ENCODE data around the gene ROR1. TPM values are rescaled to one million over a fixed set of nuclear protein-coding genes. Genes with fewer than 3 reads are reported as not detected.

Gene ROR1
- total RNA-seq, 1 experiment from 2014 or later: 7.9 TPM

DNA sequence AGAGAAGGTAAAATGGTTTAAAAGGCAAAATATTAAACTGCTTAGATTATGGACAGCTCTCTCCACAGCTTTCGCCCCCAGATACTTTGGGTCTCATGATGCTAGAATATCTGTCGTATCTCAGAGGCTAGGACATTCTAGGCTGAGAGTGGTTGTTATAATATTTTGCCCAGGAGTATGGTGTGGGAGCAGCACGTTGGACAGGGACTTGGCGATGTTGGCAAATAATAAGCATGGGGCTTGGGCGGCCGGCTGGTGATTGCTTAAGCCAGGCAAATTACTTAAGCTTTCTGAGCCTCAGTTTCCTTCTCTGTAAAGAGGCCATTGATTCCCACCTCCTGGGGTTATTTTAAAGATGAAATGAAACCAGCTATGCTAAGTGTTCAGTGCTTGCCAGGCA, 133.2 kb downstream of the ROR1 start:
- no peak for DNase-seq (ENCODE audit: low read depth)

DNA sequence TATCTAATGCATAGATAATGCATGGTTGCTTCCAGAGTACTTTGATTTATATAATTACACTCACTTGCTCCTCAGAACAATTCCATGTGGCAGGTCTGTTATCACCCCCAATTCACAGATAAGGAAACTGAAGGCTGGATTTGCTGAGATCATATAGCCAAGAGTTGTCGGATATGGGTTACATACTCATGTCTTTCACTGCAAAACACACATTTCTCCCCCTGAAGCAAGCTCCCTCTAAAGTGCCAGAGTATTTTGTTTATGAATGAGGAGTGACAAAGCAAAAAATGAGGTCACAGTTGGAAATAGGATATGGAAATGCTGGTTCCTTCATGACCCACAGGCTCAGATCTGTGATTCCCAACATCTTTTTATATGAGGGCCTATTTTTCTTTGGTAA, 134.2 kb downstream of the ROR1 start:
- peak; percentile 24 for DNase-seq (ENCODE audit: low read depth)

DNA sequence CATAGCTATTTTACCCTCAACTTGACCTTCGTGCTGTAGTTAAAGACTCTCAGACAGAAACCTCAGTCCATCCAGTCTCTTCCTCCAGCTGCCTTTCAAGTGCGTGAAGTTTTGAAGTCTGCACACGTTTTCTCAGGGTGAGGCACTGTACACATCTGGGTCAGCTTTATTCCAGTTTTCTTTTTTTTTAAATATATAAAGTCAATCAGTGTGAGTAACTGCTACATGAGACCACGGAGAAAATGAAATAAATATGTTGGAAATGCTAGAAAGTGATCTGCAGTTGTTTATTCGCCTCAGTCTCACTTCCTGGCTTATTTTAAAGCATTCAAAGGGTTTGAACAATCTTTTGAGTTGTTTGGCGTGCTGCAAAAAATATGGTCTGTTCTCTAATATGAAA, 135.7 kb downstream of the ROR1 start:
- no peak for DNase-seq (ENCODE audit: low read depth)

DNA sequence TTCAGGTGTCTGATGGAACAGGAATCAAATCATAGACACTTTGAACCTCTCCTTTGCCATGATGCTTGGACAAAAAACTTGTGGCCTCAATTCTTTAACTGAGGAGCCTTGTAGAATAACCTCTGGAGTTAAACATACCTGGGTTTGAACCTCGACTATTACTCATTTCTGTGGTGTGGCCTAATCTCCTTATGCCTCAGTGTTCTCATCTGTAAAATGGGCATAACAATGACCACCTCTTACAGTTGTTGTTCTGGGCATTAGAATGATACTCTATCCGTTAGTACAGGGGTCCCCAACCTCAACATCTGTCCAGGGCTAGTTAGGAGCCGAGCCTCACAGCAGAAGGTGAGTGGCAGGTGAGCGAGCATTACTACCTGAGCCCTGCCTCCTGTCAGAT, 137.2 kb downstream of the ROR1 start:
- DNase-seq (ENCODE audit: low read depth): no peak

DNA sequence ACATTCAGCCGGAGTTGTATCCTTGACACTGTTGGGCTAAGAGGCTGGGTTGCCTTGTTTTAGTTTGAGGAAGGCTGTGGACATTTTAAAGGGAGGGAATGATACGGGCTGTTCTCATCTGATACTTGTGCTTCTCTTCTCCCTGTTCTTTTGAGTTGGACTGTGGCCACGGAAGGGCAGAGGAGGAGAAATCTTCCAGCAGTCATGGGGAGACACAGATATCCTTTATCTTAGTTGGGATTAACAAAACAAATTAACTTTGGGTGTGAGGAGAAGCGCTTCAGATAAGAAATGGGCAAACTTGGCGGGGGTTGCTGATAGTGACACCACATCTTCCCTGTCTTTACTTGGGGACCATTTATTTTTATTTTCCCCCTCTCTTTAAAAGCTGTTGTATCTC, 138.8 kb downstream of the ROR1 start:
- DNase-seq (ENCODE audit: low read depth): no peak

DNA sequence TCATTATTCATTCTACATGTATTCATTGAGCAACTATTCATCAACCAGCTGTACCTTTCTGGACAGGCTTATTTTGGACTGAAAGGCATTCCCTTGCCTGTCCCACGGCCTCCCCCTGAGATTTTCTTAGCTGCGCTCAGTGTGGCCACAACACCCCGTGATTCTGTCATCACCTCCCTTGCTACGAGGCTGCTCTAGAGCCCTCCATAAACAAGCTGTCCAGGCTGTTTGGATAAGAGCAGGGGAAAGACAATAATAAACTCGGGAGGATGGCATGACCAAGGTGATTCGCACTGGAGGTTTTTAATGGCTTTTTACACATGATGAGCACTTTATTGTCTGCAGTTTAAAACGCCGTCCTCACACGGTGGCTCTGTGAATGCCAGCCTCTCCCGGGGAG, 139.7 kb downstream of the ROR1 start:
- no peak for DNase-seq (ENCODE audit: low read depth)

DNA sequence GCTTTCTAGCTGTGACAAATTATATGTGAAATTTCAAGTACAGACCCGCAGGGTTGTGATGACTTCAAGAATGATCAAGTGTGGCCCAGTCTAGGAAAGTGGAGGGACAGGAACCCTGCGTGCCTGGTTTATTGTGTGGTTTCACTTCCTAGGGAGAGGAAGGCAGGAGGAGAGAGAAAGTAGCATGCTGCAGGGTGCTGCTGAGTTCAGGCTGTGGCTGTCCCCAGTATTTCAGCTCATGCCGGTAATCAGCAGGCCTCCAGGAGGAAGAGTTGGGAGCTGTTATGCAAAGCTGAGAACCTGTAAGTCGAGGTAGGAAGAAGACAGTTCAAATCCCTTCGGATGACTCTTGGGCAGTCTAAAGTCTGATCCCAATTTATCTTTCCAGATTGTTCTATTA, 140.4 kb downstream of the ROR1 start:
- DNase-seq (ENCODE audit: low read depth): no peak

DNA sequence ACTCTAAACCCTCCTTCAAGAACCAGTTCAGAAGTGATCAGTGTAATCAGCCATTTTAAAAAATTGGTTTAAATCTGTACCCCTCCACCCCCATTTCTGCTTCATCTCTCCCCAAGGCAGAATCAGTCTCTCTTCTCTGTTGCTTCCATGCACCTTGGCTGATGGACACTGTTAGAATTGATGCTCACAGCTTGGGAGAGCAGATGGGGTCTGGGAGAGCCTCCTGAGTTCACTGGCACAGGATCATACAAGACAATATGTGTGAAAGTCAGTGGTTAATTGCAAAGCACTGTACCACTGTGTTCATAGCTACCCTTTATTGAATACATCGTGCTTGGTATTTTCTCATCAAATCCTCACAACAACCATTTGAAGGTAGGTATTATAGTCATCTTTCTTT, 140.9 kb downstream of the ROR1 start:
- no peak for DNase-seq (ENCODE audit: low read depth)

DNA sequence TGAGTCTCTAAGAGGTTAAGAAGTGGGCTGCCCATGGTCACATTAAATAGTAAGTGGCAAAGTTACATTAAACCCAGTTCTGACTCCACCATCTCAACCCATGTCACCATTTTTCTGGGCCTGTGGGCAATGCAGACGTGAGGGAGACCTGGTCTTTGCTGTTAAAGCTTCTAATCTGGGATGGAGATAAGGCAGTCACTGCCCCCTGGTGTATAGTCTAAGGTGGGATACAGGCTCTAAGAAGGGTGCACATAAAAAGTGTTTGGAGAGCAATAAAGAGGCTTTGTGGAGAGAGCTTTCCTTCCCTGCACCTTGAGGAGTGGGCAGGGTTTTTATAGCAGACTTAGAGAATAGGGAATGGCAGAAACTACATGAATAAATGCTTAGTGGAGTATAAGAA, 141.3 kb downstream of the ROR1 start:
- DNase-seq (ENCODE audit: low read depth): peak; percentile 45

DNA sequence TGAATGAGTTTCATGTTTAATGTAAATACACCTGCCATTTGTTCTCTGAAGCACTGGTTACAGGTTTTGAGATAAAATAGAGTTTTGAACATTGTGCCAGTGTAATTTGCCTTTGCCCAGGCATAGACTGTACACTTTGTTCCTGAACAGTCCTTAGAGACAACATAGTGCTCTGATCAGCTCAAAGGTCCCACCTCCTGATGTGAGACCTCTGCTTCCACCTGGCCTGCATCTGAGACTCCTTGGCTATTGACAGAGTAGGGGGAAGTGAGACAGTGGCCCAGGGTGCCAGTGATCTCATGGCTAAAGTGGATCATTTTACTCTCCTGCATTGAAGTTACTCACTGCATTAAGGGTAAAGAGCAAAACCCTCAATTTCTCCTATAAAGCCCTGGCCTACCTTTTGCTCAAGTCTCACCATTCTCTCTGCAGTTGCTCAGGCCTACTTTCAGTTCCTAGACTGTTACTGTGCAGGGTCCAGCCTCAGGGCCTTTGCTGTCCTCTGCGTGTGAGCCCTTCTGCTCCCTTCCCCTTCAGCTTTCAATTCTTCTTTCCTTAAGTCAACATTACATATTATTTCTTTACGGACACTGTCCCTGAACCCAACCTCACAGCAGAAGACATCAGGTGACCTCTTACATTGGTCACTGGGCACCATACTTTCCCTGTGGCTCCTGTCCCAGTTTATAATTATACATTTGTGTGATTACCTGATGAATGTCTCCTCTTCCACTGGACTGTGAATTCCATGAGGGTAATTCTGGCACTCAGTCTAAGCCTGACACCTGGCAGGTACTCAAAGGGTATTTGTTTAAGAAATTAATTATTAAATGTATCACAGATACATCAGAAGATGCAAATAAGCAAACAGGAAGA, 142.9 kb downstream of the ROR1 start:
- DNase-seq (ENCODE audit: low read depth): no peak

DNA sequence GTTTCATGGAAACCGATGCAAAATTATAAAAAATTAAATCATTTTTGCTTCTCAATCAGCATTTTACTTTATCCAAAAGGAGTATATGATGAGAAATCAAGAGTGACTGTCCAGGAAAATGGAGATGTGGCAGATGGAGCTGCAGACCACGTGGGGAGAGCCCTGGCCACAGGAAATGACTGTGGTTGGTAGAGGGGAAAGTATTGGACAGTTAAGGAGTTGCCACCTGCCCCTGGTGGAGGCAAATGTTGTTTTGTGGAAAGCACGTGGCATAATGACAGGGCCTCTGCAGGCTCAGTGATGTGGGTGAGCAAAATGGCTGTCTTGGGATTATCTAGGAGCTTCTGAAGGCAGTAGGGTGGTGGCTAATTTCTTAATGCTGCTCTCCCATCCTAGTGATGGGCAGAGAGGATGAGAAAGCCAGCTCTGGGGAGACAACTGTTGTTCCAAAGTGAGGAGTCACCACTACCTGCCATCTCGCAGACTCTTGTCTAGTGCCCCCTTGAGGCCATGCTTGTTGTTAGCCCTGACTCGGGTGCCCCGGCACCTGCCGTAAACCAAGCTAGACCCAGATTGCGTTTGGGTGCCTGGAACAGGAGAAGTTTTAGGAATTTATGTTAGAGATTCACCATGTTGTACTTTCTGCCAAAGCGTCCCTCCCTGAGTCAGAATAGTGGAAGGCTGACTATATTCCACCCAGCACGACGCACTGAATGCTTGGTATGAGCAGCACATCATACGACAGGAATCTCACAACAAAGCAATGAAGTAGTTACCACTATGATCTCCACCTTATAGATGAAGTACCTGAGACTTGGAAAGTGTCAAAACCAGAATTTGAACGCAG, 144.0 kb downstream of the ROR1 start:
- peak; percentile 74 for DNase-seq (ENCODE audit: low read depth)

DNA sequence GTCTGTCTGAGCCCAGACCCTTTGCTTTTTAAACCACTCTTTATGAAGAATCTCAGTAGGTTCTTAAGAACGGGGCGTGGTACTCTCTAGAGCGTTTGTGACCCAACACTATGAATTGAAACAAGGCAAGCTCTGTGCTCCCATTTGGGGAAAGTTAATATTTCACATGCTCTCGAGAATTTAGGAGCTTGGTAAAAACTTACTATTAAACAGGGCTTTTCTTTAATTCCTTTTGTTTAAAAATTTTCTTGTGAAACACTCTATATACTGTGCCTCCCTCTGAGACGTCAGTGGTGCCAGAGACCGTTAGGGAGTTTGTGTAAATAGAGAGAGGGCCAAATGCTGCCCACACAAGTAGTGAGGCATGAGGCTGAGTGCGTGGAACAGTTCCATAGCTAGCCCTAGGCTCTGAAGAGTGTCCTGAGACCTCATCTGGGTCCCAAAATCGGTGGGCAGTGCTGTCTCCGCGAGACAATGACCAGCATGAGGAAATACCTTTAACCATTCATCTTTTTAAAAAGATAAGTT, 144.7 kb downstream of the ROR1 start:
- no peak for DNase-seq (ENCODE audit: low read depth)

DNA sequence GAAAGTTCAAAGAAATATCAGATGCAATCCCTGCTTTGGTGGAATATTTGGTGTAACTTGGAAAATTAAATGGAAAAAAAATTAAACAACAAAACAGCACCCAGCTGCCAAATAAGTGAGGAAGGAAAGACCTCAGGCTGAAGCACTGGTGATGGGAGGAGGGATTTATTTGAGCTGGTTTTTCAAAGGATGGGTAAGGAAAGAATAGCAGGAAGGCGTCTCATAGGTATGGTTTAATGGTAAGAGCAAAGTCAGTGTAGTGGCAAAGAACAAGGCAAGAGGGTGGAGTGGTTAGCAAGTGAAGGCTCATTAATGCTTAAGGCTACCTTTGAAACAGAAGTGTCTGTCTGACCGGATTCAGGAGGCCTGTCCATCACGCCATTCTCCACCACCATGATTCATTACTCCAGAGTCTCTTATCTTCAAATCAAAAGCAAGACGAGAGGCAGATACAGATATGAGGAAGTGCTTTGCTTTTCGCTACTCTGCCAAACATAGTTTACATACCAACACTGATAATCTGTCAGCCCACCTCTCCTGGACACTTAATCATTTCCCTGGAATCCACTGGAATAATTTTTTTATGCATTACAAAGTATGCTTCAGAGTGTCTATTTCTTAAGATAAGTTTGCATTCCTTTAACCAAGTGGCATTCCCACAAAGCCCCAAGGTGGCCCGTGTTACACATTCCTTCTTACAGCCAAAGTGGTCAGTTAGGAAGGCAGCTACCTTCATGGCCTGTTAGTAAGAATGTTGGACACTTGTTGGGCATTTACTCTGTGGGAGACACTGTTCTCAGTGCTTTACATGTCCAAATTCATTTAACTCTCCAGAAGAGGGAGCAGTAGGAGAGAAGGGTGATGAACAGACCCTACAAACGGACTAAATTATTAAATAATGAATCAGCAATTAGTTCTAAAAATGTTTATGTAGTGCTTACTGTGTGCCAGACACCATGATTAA, 146.6 kb downstream of the ROR1 start:
- peak; percentile 76 for DNase-seq (ENCODE audit: low read depth)

DNA sequence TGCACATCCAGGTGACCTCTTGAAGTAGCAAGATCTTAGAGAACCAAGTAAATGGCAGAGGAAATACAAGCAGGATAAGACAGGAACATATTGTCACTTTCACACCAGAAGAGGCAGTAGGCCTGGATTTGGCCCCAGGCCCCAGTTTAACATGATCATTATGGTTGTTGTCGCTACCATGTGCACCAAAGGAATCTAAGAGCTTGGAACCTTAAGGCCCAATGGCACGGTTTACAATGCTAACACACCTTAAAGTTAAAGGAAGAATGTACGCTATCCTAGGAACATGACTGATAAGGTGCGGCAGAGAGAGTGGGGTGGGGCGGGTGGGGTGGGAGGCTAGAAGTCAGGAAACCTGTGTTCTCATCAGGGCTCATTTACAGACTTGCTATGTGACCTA, 147.5 kb downstream of the ROR1 start:
- no peak for DNase-seq (ENCODE audit: low read depth)

DNA sequence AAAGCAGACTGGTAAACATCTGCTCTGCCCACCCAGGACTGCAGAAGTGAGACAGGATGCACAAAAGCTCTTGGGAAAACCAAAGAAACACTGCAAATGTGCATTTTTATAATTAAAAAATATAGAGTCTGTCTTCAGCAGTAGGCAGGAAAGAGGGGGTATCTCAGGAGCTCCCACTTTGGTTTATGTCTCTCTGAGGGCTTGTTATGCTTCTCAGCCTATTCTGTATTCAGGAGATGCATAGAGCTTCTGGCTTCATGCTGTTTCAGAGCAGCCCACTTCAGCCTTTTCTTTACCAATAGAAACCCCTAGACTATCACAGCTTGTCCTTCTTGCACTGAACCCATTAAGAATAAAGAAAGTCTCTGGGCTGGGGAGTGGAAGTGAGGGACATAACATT, 148.0 kb downstream of the ROR1 start:
- no peak for DNase-seq (ENCODE audit: low read depth)

DNA sequence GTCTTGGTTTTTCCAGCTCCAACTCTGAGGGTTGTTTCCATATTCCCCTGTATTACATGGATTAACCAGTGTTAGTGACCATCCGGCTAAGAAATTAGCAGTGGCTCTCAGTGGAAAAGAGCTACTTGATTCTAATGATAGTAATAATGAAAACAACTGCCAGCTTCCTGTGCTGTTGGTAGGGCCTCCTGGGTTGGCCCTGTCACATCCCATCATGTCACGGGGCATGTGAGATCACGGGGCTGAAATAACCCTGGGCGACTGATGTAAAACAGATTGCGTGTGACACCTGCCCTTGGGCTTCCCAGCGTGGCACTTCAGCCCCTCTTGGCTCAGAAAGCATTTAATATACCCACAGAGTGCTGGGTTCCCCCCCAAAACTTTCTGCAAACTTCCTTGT, 149.0 kb downstream of the ROR1 start:
- DNase-seq (ENCODE audit: low read depth): no peak

DNA sequence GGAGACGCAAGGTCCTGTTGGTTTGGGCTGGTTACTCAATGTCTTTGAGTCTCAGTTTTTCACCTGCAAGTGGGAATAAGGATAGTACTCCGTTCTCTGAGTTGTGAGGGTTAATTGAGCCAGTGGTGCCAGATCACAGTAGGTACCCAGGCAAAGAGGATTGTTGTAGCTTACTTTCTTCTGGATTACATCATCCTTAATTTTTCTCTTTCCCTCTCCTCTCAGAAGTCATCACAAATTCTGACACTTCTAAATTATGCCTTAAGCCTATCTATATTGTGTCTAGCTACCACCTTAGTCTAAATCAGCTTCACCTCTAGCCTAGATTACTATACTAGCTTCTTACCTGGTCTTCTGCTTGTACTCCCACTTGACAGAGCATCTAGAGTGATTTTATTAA, 149.5 kb downstream of the ROR1 start:
- no peak for DNase-seq (ENCODE audit: low read depth)

DNA sequence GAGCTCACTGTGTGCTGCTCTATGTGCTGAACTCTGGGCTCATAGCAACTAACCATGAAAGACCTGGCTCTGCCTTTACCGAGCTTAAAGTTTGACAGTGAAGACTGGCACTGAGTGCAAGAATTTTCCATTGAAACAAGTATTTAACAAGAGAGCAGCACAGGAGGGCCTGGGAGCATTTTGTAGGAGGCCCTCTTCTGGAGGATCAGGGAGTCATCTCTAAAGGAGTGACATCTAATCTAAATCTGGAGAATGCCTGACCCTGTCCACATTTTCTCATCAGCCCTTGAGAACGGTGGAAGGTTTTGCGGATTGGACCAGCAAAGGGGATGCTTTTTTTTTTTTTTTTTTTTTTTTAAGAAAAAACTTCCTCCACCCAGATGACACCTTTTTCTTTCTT, 150.8 kb downstream of the ROR1 start:
- DNase-seq (ENCODE audit: low read depth): no peak

DNA sequence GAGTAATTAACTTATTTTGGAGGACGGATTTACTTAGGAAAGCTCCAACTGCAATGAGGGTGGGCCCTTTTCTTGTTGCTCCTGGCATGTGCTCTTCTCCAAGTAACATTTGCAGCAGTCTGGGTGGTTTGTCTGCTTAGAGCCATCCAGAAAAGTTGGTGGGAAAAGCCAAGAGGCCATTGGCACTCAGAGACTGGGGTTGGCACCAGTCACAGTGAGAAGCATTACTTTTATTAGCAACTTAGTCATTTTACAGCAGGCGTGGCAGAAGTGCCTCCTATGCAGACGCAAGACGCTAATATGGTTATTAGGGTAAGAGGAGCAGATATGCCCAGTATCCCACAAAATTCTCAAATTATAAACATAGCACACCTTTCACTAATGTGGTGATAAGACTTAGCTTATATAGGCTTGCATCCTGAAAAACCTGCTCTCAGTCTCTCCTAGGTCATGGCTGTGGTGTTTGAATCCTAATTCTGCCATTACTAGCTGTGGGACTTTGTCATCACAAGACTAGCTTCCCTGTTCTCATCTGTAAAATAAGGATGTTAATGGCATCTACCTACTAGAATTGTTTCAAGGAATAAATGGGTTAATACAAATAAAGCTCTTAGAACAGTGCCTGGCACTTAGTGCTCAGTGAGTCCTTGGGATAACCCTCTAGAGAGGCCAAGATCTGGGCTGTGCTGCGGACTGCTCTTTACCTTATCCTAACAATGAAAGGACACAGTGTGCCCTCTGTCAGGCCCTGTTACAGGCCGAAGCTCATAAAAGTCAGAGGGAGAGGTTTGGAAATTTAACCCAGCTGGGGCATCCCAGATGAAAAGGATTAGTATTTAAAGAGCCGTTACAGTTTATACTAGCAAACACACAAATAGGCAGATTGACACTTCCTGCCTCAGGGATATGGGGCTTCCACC, 154.6 kb downstream of the ROR1 start:
- DNase-seq (ENCODE audit: low read depth): peak; percentile 27

DNA sequence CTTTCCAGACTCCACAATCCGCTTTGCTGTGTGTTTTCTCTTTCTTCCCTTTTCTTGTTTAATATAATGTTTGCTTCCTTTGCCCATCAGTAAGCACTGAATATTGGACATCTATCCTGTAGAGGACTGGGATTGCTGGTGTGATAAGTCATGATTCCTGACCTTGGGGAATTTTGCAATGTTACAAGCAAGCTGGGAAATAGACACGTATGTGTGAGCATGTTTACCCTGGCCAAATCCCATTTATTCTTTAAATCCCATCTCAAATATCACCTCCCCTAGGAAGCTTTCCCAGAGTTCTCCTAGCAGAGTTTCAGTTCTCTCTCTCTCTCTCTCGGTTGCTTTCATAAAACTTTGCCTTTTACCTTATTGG, 155.3 kb downstream of the ROR1 start:
- no peak for DNase-seq (ENCODE audit: low read depth)
